Brain pericyte (primary cell): ENCODE measurements around the gene FNDC3A.
"Not testable (repeated sequence)": the region's sequence is repeated elsewhere in the genome, so short reads cannot be mapped to it uniquely, and the experiment has no call there.

Experiments
- DNase-seq: peaks from one replicate; pipeline ENCODE4 v3.0.0-alpha.2; 2012; ENCODE audit warnings: low read depth, low spot score

FNDC3A gene

GRCh38 chr13:48977286-48977625 is 1.5 kb downstream of the FNDC3A start:
- DNase-seq: no peak

GRCh38 chr13:48977973-48978372 is 2.3 kb downstream of the FNDC3A start:
- no peak for DNase-seq

GRCh38 chr13:48978942-48979601 is 3.4 kb downstream of the FNDC3A start:
- no peak for DNase-seq

- DNase-seq: no peak
Observed at GRCh38 chr13:48979892-48980291, 4.2 kb downstream of the FNDC3A start.

GRCh38 chr13:48983331-48983730 is 7.6 kb downstream of the FNDC3A start:
- DNase-seq: no peak

- no peak for DNase-seq
Observed at GRCh38 chr13:48985756-48986155, 10.0 kb downstream of the FNDC3A start.

- no peak for DNase-seq
Observed at GRCh38 chr13:48990900-48991299, 15.2 kb downstream of the FNDC3A start.

GRCh38 chr13:48993150-48993549 is 17.4 kb downstream of the FNDC3A start:
- no peak for DNase-seq

GRCh38 chr13:48994706-48995105 is 19.0 kb downstream of the FNDC3A start:
- no peak for DNase-seq

- DNase-seq: no peak
Observed at GRCh38 chr13:48998641-48999292, 23.1 kb downstream of the FNDC3A start.

- DNase-seq: no peak
Observed at GRCh38 chr13:49000247-49000646, 24.5 kb downstream of the FNDC3A start.

- DNase-seq: not testable (repeated sequence)
Observed at GRCh38 chr13:49018986-49019635, 43.4 kb downstream of the FNDC3A start.

GRCh38 chr13:49020328-49020727 is 44.6 kb downstream of the FNDC3A start:
- no peak for DNase-seq

- DNase-seq: no peak
Observed at GRCh38 chr13:49020940-49021553, 45.3 kb downstream of the FNDC3A start.

GRCh38 chr13:49021953-49022352 is 46.2 kb downstream of the FNDC3A start:
- DNase-seq: no peak

GRCh38 chr13:49022472-49023144 is 46.9 kb downstream of the FNDC3A start:
- DNase-seq: no peak

- no peak for DNase-seq
Observed at GRCh38 chr13:49023431-49023830, 47.7 kb downstream of the FNDC3A start.

- no peak for DNase-seq
Observed at GRCh38 chr13:49026851-49027250, 51.1 kb downstream of the FNDC3A start.

- no peak for DNase-seq
Observed at GRCh38 chr13:49029570-49029969, 53.9 kb downstream of the FNDC3A start.

- no peak for DNase-seq
Observed at GRCh38 chr13:49030213-49030612, 54.5 kb downstream of the FNDC3A start.

- no peak for DNase-seq
Observed at GRCh38 chr13:49040872-49041271, 65.2 kb downstream of the FNDC3A start.

GRCh38 chr13:49042476-49042875 is 66.8 kb downstream of the FNDC3A start:
- no peak for DNase-seq
